ENCODE measurements around the gene KRT15. TPM values are rescaled to one million over a fixed set of nuclear protein-coding genes. Genes with fewer than 3 reads are reported as not detected.

The KRT15 gene
- total and polyA plus RNA-seq, 2 of the 8 experiments (the other 6 are each of a cell fraction or from before 2014, with no cell fraction given): 0.11 to 0.13 TPM

DNA sequence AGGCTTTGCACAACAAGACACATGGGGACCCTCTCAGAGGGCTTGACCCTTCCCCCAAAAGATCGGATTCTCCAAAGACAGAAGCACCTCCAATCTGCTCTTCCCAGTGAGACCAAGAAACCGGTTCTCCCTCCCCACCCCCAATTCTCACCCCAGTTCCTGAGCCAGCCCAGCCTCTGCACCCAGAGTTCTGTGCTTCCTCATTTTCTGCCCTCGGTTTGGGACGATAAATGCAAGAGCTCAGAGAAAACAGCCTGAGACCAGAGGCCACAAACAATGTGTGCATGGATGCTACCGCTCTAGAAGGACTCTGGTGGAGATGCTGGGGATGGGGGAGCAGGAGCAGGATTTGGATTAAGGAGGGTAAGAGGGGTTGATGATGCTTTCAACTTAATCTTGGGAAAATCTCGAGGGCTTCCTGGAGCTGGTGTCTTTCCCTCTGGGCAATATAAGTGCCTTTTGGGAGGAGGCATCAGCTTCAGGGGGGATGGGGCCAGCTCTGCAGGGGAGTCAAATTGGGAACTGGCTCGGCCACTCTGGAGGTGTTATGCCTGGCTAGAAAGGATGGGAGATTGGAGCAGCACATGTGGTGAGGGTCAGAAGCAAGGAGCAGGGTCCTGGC is 6.0 kb downstream of the KRT15 start:
- Histone ChIP-seq H4K8ac (ENCODE audit: extremely low read depth, insufficient read depth, low read length) (no peak overlapping the region), H4K20me1 (replicated peaks in 1 of 2; ENCODE audit: control insufficient read depth in 1 of 2, insufficient read depth in 2 of 2, low read length in 2 of 2) (no peaks in the 10 kb centered on the region), H3K4me2 (ENCODE audit: insufficient read depth in 1 of 2, low read depth in 2 of 2, low read length in 2 of 2) (no peak overlapping the region), H3K9ac (replicated peaks in 1 of 4; ENCODE audit: extremely low read depth in 1 of 4, low read depth in 3 of 4, low read length in 3 of 4) (no peak overlapping the region), H3K36me3 (ENCODE audit: control insufficient read depth in 2 of 4, insufficient read depth in 4 of 4, low read length in 3 of 4) (no peaks in the 10 kb centered on the region), H2AK5ac (ENCODE audit: low read depth, low read length) (no peak overlapping the region), H3K79me1 (ENCODE audit: low read depth, low read length) (no peaks in the 10 kb centered on the region), H3K18ac (ENCODE audit: extremely low read depth, low read length) (no peak overlapping the region; the same call in 1 of the 2 replicates), H3K4me3 (ENCODE audit: extremely low read depth in 1 of 4, insufficient read depth in 2 of 4, low read depth in 3 of 4, low read length in 4 of 4) (no peak overlapping the region), H3K56ac (replicated peaks; ENCODE audit: insufficient read length, low read depth, low read length) (no peak overlapping the region), H2BK15ac (ENCODE audit: low read length) (no peak overlapping the region), H3K14ac (ENCODE audit: insufficient read length) (no peak overlapping the region), H2AFZ (ENCODE audit: low read length) (no peak overlapping the region), H4K91ac (replicated peaks; ENCODE audit: insufficient read length, low read length) (no peak overlapping the region), H3K27ac (ENCODE audit: low read depth, low read length) (no peak overlapping the region), H2BK20ac (ENCODE audit: low read length) (no peak overlapping the region), H3K23ac (ENCODE audit: insufficient read length) (no peak overlapping the region), H3K9me3 (ENCODE audit: insufficient read depth in 2 of 2, low read depth in 1 of 2, low read length in 1 of 2) (no peaks in the 10 kb centered on the region), H3K4me1 (replicated peaks in 1 of 4; ENCODE audit: control insufficient read depth in 3 of 4, insufficient read depth in 4 of 4, low read length in 3 of 4) (peaks cover 0 to 5% (median 3%) of the 10 kb centered on the region in 4 experiments; a peak in 5 of 7 replicates), H3K23me2 (ENCODE audit: low read depth, low read length) (no peaks in the 10 kb centered on the region; the same call in 1 of the 2 replicates), H2BK120ac (replicated peaks; ENCODE audit: low read depth, low read length) (no peak overlapping the region), H3K4ac (replicated peaks; ENCODE audit: insufficient read length, low read depth, low read length) (no peak overlapping the region), H2BK5ac (ENCODE audit: low read depth, low read length) (no peak overlapping the region), H2BK12ac (ENCODE audit: low read depth, low read length) (no peak overlapping the region), H4K5ac (ENCODE audit: insufficient read length, low read depth, low read length) (no peak overlapping the region), H3K79me2 (ENCODE audit: control insufficient read depth in 1 of 2, insufficient read depth in 2 of 2, low read length in 2 of 2) (no peaks in the 10 kb centered on the region), H3K27me3 (replicated peaks in 1 of 4; ENCODE audit: control insufficient read depth in 3 of 4, extremely low read depth in 1 of 4, insufficient read depth in 3 of 4, low read length in 3 of 4) (no peaks in the 10 kb centered on the region; a peak in 1 of 7 replicates)
- POLR2A ChIA-PET (ENCODE audit: partially characterized antibody): interaction anchor here (0.6 to 1.4 kb wide), 5 partner anchors 8 to 80 kb away, joined by 3 to 5 read pairs (median 3); partner anchors contain the start of gene KRT19
- DNase-seq (ENCODE audit: low read depth in 1 of 2, low spot score in 2 of 2) (no peak), FAIRE-seq (no peak)
- 84% methylated on average over 7 of the region's 7 CpGs; no CpG with 5 or more reads in 1 of the 2 experiments for WGBS, 2 experiments (ENCODE audit: extremely low coverage in 1 of 2, insufficient coverage in 1 of 2, insufficient read length in 1 of 2, insufficient replicate concordance in 2 of 2, low coverage in 1 of 2, low lambda C conversion rate in 2 of 2, missing lambda C conversion rate in 1 of 2)
- CTCF ChIA-PET (ENCODE audit: partially characterized antibody): interaction anchor here (0.8 to 33.9 kb wide), 5 partner anchors 9 to 627 kb away, joined by 3 to 427 read pairs (median 3); partner anchors contain the start of gene KRT20
- TF ChIP-seq SP1 (IDR thresholded peaks at IDR 0.05; ENCODE audit: low read depth, low read length) (no peak), JUN (IDR thresholded peaks at IDR 0.05; ENCODE audit: low read depth, low read length) (no peak), JUND (IDR thresholded peaks at IDR 0.05; ENCODE audit: low read length) (no peak), BRCA1 (IDR thresholded peaks at IDR 0.05; ENCODE audit: low read depth, low read length) (no peak), BCL11A (IDR thresholded peaks at IDR 0.05; ENCODE audit: low read depth in 2 of 2, low read length in 2 of 2) (no peak), TAF1 (IDR thresholded peaks at IDR 0.05; ENCODE audit: low read depth, low read length) (no peak)
- TF ChIP-seq, protein P1, sequence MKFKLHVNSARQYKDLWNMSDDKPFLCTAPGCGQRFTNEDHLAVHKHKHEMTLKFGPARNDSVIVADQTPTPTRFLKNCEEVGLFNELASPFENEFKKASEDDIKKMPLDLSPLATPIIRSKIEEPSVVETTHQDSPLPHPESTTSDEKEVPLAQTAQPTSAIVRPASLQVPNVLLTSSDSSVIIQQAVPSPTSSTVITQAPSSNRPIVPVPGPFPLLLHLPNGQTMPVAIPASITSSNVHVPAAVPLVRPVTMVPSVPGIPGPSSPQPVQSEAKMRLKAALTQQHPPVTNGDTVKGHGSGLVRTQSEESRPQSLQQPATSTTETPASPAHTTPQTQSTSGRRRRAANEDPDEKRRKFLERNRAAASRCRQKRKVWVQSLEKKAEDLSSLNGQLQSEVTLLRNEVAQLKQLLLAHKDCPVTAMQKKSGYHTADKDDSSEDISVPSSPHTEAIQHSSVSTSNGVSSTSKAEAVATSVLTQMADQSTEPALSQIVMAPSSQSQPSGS (IDR thresholded peaks at IDR 0.05; ENCODE audit: low read length): no peak
